Measurements from ENCODE around the gene OR1A2. TPM values are rescaled to one million over a fixed set of nuclear protein-coding genes. Genes with fewer than 3 reads are reported as not detected.
"Not testable (repeated sequence)": the region's sequence is repeated elsewhere in the genome, so short reads cannot be mapped to it uniquely, and the experiment has no call there.

The OR1A2 gene
- total RNA-seq, 5 donors from 2014 or later (not counting 1 experiment from before 2014, with no cell fraction given): not detected

DNA sequence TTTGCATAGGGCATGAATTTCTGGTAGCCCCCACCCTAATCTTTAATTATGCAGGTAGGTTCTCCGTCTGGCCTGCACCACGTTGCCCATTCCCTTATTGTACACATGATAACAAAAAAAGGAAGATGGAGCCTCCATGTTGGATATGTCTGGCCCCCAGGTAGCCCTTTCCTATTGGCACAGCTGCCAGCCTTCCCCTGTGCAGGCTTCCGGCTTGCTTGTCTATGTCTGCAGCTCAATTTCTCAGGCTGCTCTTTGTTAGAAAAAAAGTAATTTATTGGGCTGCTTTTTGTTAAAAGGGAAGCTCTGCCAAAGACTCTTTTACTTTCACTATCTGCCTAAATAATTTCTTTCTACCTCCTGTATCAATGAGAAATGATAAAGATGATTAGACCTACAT, 15.7 kb downstream of the OR1A2 start:
- no peak overlapping the region for H3K4me3 Mint-ChIP-seq
- CTCF ChIA-PET: no interaction called here

GRCh38 chr17:3213587-3213986, 16.3 kb downstream of the OR1A2 start:
- H3K36me3 ChIP-seq (ENCODE audit: control insufficient read depth in 2 of 2, extremely low read depth in 1 of 2, insufficient read depth in 1 of 2, low read length in 1 of 2): no peaks in the 10 kb centered on the region
- peaks cover 0 to 3% of the 10 kb centered on the region in 2 experiments for H3K27me3 ChIP-seq (replicated peaks in 1 of 2; ENCODE audit: control insufficient read depth in 2 of 2, extremely low read depth in 1 of 2, insufficient read depth in 2 of 2, low read length in 1 of 2)
- ATAC-seq (replicated peaks in 1 of 4) (no peak), DNase-seq (no peak)
- Mint-ChIP-seq H3K4me1 (no peaks in the 10 kb centered on the region), H3K36me3 (no peaks in the 10 kb centered on the region), H3K4me3 (no peak overlapping the region), H3K9me3 (peaks cover 3 to 10% (median 7%) of the 10 kb centered on the region in 3 donors), H3K27me3 (peaks cover 20 to 26% of the 10 kb centered on the region in 2 donors), H3K27ac (no peak overlapping the region)
- H3K4me3 ChIP-seq (ENCODE audit: control insufficient read depth in 1 of 2, extremely low read depth in 1 of 2, low read length in 1 of 2): no peak overlapping the region
- H3K27ac ChIP-seq (ENCODE audit: low read length): no peak overlapping the region
- CTCF ChIA-PET: no interaction called here
- WGBS (ENCODE audit: insufficient coverage): 78% methylated on average over 6 of the region's 6 CpGs
- no peaks in the 10 kb centered on the region for H3K4me1 ChIP-seq (ENCODE audit: control insufficient read depth in 1 of 2, extremely low read depth in 1 of 2, insufficient read depth in 2 of 2, low read length in 2 of 2)
- POLR2A ChIA-PET: no interaction called here
- H3K9me3 ChIP-seq: no peaks in the 10 kb centered on the region

More for the DNA sequence above, 15.7 kb downstream of the OR1A2 start:
- Mint-ChIP-seq H3K36me3 (no peaks in the 10 kb centered on the region), H3K4me1 (no peaks in the 10 kb centered on the region), H3K27ac (no peak overlapping the region), H3K9me3 (peaks cover 1 to 8% (median 5%) of the 10 kb centered on the region in 3 donors), H3K27me3 (peaks cover 20 to 26% of the 10 kb centered on the region in 2 donors)
- Histone ChIP-seq H3K4me3 (ENCODE audit: control insufficient read depth in 1 of 2, extremely low read depth in 1 of 2, low read length in 1 of 2) (no peak overlapping the region), H3K36me3 (ENCODE audit: control insufficient read depth in 2 of 2, extremely low read depth in 1 of 2, insufficient read depth in 1 of 2, low read length in 1 of 2) (no peaks in the 10 kb centered on the region), H3K9me3 (no peaks in the 10 kb centered on the region), H3K27me3 (replicated peaks in 1 of 2; ENCODE audit: control insufficient read depth in 2 of 2, extremely low read depth in 1 of 2, insufficient read depth in 2 of 2, low read length in 1 of 2) (peaks cover 0 to 3% of the 10 kb centered on the region in 2 experiments), H3K27ac (ENCODE audit: low read length) (no peak overlapping the region), H3K4me1 (ENCODE audit: control insufficient read depth in 1 of 2, extremely low read depth in 1 of 2, insufficient read depth in 2 of 2, low read length in 2 of 2) (no peaks in the 10 kb centered on the region)
- DNase-seq: no peak
- WGBS (ENCODE audit: insufficient coverage): 50% methylated on average over 2 of the region's 3 CpGs
- ATAC-seq (replicated peaks in 1 of 4): no peak
- POLR2A ChIA-PET: no interaction called here

GRCh38 chr17:3219978-3220377, 22.7 kb downstream of the OR1A2 start:
- DNase-seq; H3K4me3 Mint-ChIP-seq; POLR2A ChIA-PET; H3K4me1 ChIP-seq (ENCODE audit: control insufficient read depth in 1 of 2, extremely low read depth in 1 of 2, insufficient read depth in 2 of 2, low read length in 2 of 2); H3K27ac Mint-ChIP-seq; H3K4me3 ChIP-seq (ENCODE audit: control insufficient read depth in 1 of 2, extremely low read depth in 1 of 2, low read length in 1 of 2); ATAC-seq (replicated peaks in 1 of 4); H3K36me3 ChIP-seq (ENCODE audit: control insufficient read depth in 2 of 2, extremely low read depth in 1 of 2, insufficient read depth in 1 of 2, low read length in 1 of 2); H3K36me3 Mint-ChIP-seq; H3K27ac ChIP-seq (ENCODE audit: low read length); CTCF ChIA-PET; H3K9me3 ChIP-seq; H3K27me3 ChIP-seq (replicated peaks in 1 of 2; ENCODE audit: control insufficient read depth in 2 of 2, extremely low read depth in 1 of 2, insufficient read depth in 2 of 2, low read length in 1 of 2): not testable (repeated sequence)
- Mint-ChIP-seq H3K4me1 (peaks cover 14 to 20% (median 17%) of the 10 kb centered on the region in 3 donors), H3K9me3 (peaks cover 5 to 17% (median 13%) of the 10 kb centered on the region in 3 donors), H3K27me3 (peaks cover 11 to 12% of the 10 kb centered on the region in 2 donors)
- no CpG with 5 or more reads among the region's 3 CpGs for WGBS (ENCODE audit: insufficient coverage)

- peaks cover 14 to 20% (median 17%) of the 10 kb centered on the region in 3 donors for H3K4me1 Mint-ChIP-seq
- DNase-seq: no peak
- no peaks in the 10 kb centered on the region for H3K36me3 Mint-ChIP-seq
- H3K4me3 ChIP-seq (ENCODE audit: control insufficient read depth in 1 of 2, extremely low read depth in 1 of 2, low read length in 1 of 2): no peak overlapping the region
- ChIA-PET POLR2A (no interaction called here), CTCF (no interaction called here)
- peaks cover 4% of the 10 kb centered on the region in 2 experiments for H3K4me1 ChIP-seq (ENCODE audit: control insufficient read depth in 1 of 2, extremely low read depth in 1 of 2, insufficient read depth in 2 of 2, low read length in 2 of 2)
- H3K36me3 ChIP-seq (ENCODE audit: control insufficient read depth in 2 of 2, extremely low read depth in 1 of 2, insufficient read depth in 1 of 2, low read length in 1 of 2): no peaks in the 10 kb centered on the region
- H3K27ac Mint-ChIP-seq: peak overlapping the region; percentile 56 to 76
- no peak overlapping the region for H3K27ac ChIP-seq (ENCODE audit: low read length)
- no CpG with 5 or more reads among the region's 2 CpGs for WGBS (ENCODE audit: insufficient coverage)
- peaks cover 5 to 17% (median 13%) of the 10 kb centered on the region in 3 donors for H3K9me3 Mint-ChIP-seq
- H3K9me3 ChIP-seq: no peaks in the 10 kb centered on the region
- ATAC-seq (replicated peaks in 1 of 4): no peak
- peaks cover 3 to 5% of the 10 kb centered on the region in 2 donors for H3K27me3 Mint-ChIP-seq
- no peaks in the 10 kb centered on the region for H3K27me3 ChIP-seq (replicated peaks in 1 of 2; ENCODE audit: control insufficient read depth in 2 of 2, extremely low read depth in 1 of 2, insufficient read depth in 2 of 2, low read length in 1 of 2)
- peak overlapping the region; percentile 59 to 72 (median 63) for H3K4me3 Mint-ChIP-seq
These were observed 24.5 kb downstream of the OR1A2 start for GRCh38 chr17:3221850-3222249.

GRCh38 chr17:3222505-3222904, 25.2 kb downstream of the OR1A2 start:
- H3K4me1 Mint-ChIP-seq: peaks cover 14 to 20% (median 17%) of the 10 kb centered on the region in 3 donors
- CTCF ChIA-PET: no interaction called here
- no peaks in the 10 kb centered on the region for H3K36me3 ChIP-seq (ENCODE audit: control insufficient read depth in 2 of 2, extremely low read depth in 1 of 2, insufficient read depth in 1 of 2, low read length in 1 of 2)
- WGBS (ENCODE audit: insufficient coverage): no CpG with 5 or more reads among the region's 2 CpGs
- no peaks in the 10 kb centered on the region for H3K36me3 Mint-ChIP-seq
- H3K9me3 Mint-ChIP-seq: peaks cover 5 to 13% (median 9%) of the 10 kb centered on the region in 3 donors
- H3K27me3 Mint-ChIP-seq: peaks cover 0 to 3% of the 10 kb centered on the region in 2 donors
- POLR2A ChIA-PET: no interaction called here
- no peak overlapping the region for H3K27ac ChIP-seq (ENCODE audit: low read length)
- peaks cover 4% of the 10 kb centered on the region in 2 experiments for H3K4me1 ChIP-seq (ENCODE audit: control insufficient read depth in 1 of 2, extremely low read depth in 1 of 2, insufficient read depth in 2 of 2, low read length in 2 of 2)
- H3K4me3 Mint-ChIP-seq: peak overlapping the region; percentile 59 to 72 (median 63)
- no peaks in the 10 kb centered on the region for H3K27me3 ChIP-seq (replicated peaks in 1 of 2; ENCODE audit: control insufficient read depth in 2 of 2, extremely low read depth in 1 of 2, insufficient read depth in 2 of 2, low read length in 1 of 2)
- H3K9me3 ChIP-seq: no peaks in the 10 kb centered on the region
- ATAC-seq (replicated peaks in 1 of 4) (peak in 2 of 4 experiments; percentile 32 to 57), DNase-seq (peak in 1 of 35 experiments; percentile 14)
- H3K27ac Mint-ChIP-seq: peak overlapping the region; percentile 56 to 76
- no peak overlapping the region for H3K4me3 ChIP-seq (ENCODE audit: control insufficient read depth in 1 of 2, extremely low read depth in 1 of 2, low read length in 1 of 2)

GRCh38 chr17:3224721-3225352, 27.5 kb downstream of the OR1A2 start:
- H3K27me3 Mint-ChIP-seq; H3K9me3 Mint-ChIP-seq; H3K36me3 Mint-ChIP-seq; H3K27ac Mint-ChIP-seq; ATAC-seq (replicated peaks in 1 of 4); H3K9me3 ChIP-seq; POLR2A ChIA-PET; CTCF ChIA-PET; DNase-seq; H3K27ac ChIP-seq (ENCODE audit: low read length); H3K27me3 ChIP-seq (replicated peaks in 1 of 2; ENCODE audit: control insufficient read depth in 2 of 2, extremely low read depth in 1 of 2, insufficient read depth in 2 of 2, low read length in 1 of 2); H3K36me3 ChIP-seq (ENCODE audit: control insufficient read depth in 2 of 2, extremely low read depth in 1 of 2, insufficient read depth in 1 of 2, low read length in 1 of 2); H3K4me3 Mint-ChIP-seq; H3K4me3 ChIP-seq (ENCODE audit: control insufficient read depth in 1 of 2, extremely low read depth in 1 of 2, low read length in 1 of 2); H3K4me1 ChIP-seq (ENCODE audit: control insufficient read depth in 1 of 2, extremely low read depth in 1 of 2, insufficient read depth in 2 of 2, low read length in 2 of 2): not testable (repeated sequence)
- peaks cover 14 to 20% (median 17%) of the 10 kb centered on the region in 3 donors for H3K4me1 Mint-ChIP-seq

Data from T-cell (primary cell).